Endometrial microvascular endothelial cells (primary cell): Measurements from ENCODE around the gene RPLP2. TPM values are rescaled to one million over a fixed set of nuclear protein-coding genes. Genes with fewer than 3 reads are reported as not detected.

Experiments used
- in situ Hi-C: cut with HindIII; loops from 2 replicates; pipeline ENCODE4 v1.10.0; 2017; ENCODE audit warnings: low sequenced_read_pairs, low pct_unique_long_range_greater_than_20kb; ENCODE audit errors: inconsistent ontology term
- total RNA-seq: library from RNA; depleted of rRNA; stranded (reverse); fragments of >200 nt; gene quantifications from one replicate; pipeline ENCODE4 v1.2.3, GENCODE V29; 2015; ENCODE audit errors: inconsistent ontology term

RPLP2 gene
- total RNA-seq, 1 donor from 2014 or later, result 402 TPM

DNA sequence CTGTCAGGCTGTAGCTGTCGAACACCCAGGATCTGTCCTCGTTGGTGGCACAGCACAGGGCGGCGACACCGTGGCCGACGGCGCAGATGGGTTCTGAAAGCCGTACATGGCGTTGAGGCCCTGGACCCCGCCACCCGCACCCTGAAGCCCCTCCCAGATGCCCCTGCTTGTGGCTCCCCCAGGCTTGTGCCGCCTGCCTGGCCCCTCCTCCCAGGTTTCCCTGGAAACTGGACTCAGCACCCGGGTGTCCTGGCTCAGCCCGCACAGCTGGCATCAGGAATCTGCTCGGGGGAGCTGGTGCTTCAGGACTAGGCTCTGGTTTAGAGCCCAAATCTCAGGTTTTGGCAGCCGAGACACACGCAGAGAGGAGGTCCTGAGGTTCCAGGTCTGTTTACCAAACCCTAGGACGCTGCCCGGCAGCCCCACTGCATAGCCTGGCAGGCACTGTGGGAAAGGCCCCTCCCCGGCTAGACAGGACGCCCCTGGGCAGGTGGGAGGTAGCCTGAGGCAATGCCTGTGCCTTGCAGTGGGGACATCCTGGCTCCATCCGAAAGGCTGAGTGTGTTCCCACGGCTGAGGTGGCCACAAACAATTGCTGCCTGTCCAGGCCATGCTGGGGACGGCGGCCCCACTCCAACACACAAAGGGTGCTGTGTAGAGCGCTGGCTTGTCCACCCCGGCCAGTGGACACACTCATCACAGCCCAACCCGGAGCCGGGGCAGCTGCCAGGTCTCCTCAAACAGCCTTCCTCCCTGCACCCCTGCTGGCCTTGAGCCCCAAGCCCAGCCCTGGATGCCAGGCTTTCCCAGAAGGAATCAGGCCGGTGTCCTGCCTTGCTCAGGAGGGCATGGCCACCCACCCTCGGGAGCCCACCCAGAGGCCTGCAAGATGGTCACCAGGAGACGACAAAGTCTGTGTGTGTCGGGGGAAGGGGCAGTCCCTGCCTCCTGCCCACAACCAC lies 37.1 kb upstream of the RPLP2 start:
- in situ Hi-C loops, result no loop called here

DNA sequence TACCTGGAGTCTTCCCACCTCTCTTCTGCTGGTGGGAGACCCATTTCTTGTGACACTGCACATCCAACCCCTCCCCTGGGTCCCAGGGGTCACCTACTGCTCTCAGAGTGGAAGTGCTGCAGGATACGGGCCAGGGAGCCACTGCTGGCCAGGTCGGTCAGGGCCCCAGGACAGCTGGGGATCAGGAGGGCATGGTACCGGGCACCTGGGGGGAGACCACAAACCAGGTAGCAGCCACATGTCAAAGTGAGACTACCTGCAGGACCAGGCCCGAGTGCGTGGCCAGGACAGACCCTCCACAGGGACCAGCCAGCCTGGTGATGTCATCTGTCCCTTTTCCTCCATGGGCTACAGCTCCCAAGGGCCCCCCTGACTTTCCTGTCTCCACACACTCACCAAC lies 36.3 kb upstream of the RPLP2 start:
- in situ Hi-C loops, result no loop called here

DNA sequence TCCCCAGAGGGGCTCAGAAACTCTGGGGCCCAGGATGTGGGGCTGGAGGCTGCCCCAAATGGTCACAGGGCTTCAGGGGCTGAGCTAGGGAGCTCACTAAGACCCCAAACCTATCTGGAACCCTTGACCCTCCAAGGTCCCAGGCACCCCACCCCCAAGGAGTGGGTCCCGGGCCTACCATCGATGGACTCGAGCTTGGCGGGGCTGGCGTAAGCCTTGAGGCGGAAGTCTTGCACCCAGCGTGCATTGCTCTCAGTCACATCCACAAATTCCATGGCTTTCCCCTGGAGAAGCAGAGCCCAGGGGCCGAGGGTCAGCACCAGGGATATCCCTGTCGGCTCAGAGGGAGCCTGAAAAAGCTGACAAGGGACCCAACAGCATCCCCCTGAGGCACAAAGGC lies 35.9 kb upstream of the RPLP2 start:
- in situ Hi-C loops, result no loop called here

DNA sequence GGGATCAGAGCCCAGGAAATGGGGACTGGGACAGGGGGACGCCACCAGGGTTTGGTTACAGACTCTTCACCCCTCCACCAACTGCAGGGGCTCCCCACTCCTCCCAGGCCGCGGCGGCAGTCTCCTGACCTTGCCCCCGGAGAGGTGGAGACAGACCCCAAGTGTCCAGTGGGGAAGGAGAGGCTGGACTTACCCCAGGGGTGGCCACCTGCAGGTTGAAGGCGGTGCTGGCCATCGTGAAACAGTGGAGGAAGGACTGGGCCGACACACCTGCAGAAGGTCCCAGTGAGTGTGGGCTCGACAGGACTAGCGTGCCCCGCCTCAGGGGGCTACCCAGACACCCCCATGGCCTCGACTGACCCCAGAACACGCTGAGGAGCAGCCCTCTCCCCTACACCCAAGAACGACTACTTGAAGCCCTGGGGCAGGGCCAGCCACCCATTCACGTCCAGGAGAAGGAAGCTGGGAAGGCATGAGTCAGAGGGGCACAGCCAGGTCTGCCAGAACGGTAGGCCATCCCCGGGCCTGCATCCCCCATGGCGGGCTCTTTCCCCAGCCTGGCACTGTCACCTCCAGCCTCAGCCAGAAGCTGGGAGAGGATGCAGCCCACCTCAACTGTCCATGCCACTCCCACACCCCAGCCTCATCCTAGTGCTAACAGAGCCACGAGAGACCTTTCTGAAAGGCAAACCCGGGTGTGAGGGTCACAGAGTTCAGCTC lies 34.7 kb upstream of the RPLP2 start:
- in situ Hi-C loops, result no loop called here

DNA sequence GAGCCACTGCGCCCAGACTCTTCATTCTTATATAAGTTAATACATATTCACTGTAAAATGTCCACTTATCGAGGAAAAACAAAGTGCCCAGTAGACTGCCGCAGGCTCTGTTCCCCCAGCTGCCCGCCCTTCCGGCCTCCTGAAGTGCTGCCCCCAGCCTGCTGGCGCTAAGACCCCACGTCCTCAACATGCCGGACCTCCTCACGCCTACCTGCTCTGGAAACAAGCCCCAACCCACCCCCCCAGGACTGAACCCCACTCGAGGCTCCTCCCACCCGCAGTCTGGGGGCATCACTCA lies 33.6 kb upstream of the RPLP2 start:
- in situ Hi-C loops, result no loop called here

DNA sequence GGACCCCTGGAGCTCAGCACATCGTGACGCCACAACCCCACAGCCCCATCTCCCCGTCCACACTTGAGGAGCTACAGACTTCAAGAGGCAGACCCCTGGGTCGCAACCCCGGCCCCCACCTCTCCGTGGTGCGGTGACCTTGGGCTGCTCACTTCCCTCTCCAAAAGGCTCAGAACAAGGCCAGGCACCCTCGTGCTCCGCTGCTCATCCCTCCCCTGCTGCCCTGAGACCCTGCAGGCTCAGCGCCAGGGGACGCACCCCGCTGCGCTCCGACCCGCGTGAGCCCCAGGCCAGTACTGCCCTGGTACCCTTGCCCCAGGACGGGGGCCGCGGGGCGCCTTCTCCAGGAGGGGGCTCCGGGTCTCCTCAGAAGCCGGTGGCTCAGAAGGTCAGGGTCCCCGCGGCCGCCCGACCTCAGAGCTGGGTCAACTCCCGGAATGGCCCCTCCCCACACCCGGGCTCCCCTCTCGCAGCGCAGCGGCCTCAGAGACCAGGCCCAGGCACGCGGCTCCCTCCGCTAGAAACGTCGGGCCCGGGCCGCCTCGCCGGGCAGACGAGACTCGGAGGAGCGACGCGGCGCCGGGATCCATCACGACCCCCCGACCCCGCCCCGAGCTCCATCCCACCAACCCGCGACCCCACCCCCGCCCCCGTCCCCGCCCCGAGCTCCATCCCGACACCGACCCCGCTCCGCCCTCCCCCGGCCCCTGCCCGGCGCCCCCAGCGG lies 33.0 kb upstream of the RPLP2 start:
- in situ Hi-C loops, result no loop called here

DNA sequence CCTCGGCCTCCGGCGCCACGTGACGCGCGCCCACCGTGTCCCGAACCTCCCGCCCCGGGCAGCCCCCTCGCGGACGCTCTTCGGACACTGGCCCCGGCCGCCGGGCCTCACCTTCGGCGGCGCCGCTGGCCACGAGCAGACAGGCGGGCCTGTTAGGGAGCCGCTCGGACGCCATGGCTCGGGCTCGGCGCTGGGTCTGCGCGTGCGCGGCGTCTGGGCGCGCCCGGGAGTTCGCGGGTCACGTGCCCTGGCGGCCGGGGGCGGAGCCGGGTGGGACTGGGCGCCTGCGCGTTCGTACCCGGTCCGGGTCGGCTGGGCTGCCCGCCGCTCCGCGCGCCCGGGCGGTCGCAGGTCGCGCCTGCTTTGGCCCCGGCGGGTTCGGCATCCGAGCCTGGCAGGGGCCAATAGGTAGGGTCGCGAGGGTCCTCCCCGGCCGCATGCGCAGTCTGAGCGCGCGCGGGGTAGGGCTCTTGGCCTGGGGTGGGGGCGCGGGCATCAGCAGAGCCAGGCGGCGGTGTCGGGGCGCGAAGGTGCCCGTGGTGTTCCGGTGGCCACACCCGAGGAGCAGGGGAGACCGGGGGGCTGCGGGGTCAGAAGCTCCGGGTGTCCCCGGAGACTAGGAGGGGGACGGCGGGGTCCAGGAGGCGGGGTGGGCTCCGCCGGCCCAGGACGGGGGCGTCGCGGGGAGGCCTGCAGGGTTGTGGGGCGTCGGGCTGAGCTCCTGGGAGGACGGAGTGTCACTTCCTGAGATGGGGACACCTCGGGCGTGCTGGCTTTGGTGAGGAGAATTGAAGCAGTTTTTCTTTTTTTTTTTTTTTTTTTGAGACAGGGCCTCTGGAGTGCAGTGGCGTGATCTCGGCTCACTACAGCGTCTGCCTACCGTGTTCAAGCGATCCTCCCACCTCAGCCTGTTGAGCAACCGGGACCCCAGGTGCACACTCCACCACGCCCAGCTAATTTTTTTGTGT lies 32.2 kb upstream of the RPLP2 start, which contains the start of gene GATD1:
TSS of gene GATD1 (minus strand) at position 200 of the 968 bp plus-strand sequence. CDS start at position 175, 25 bp downstream.
- in situ Hi-C loops, result no loop called here

DNA sequence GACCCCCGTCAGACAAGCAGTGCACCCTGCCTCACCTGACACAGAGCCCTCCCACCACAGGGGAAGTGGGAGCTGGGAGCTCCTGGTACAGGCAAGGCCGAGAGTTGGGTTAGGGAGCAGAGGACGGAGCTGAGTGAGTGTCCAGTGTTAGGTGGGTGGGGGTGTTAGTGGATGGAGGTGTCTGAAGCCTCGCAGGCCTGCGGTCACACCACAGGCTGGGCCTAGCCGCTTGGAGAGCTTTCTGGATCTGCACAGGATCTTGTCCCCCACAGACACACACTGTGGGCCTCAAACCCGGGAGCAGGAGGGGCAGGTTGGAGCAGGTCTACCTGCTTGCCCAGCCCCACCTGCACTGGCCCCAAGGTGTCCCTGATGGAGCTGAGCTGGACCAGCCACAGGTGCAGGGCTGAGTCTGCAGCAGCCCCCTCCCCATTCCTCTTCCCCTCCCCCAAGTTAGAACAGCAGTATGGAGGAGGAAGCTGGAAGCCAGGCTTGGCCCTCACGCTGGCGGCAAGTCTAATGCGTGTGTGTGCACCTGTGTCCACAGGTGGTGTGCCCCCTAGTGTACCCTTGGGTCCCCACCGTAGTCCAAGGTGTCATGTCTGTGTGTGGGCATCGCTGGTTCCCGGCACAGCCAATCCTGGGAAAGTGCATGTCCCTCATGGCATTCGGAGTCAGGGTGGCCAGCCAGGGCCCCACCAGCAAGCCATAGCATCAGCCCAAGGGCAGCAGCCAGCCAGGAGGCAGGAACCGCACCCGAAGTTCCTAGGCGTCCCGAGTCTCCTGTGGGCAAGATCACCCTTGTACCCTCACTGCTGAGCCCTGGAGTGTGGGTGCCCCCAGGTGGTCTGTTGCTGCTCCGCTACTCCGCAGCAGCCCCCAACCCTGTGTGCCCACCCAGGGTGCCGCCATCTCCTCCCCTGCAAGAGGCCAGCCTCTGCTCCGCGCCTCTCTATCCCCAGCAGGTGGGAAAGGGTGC lies 30.5 kb upstream of the RPLP2 start:
- in situ Hi-C loops, result no loop called here

DNA sequence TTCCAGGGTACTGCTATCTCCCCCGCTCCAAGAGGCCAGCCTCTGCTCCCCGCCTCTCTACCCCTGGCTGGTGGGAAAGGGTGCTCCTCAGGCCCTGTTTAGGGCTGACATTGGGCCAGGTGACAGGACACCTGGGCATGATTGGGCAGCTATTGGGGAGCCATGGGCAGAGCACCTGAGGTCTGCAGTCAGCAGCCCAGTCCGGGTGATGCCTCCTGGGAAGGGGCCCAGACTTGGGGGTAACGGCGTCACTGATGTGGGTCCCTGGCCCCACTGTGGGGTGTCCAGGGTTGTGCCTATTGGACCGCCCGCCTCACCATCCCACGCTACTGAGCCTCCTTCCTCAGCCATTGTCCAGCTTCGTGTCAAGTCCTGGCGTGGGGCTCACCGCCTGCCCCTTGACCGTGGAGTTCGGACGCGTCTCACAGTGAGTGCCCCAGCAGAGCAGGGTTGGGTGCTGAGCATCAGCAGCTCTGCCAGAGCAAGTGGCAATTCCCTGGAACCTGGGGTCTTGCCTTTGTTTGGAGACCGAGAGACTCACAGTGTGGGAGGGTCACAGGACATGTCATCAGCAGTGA lies 29.7 kb upstream of the RPLP2 start:
- in situ Hi-C loops, result no loop called here

DNA sequence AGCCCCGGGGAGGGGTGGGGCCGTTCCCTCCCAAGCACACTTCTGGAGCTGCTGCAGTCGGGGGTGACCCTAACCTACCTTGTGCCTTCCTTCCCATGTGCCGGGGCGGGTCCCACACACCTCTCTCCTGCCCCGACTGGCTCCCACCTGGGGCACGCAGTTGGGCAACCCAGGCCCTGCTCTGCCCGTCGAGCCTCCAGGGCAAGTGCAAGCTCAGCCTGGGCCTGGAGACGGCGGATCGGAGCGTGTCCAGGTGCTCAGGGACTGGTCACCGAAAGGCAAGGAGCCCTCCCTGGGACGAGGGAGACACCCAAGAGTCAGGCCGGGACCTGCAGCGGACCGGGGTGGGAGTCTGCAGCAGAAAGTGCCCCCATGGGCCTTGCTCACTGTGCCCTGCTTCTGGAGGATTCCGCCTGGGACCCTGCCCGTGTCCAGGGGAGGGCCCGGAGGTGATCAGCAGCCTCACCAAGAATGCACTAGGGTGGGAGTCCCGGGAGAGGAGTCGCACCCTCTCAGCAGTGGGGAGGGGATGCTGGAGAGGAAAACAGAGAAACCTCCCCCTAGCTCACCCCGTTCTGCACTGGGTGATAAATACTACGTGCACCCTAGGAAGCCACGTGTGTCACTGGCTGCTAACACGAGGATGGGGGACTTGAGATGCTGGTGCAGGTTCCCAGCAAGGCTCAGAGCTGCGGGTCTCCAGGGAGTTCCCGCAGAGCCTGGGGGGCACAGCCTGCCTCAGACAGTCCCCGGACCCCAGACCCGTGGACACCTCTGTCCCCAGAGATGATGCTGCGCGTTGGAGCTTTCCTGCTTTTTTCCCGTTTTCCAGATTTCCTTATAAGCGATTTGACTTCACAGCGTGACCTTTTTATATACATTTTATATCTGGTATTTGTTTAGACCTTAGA lies 27.2 kb upstream of the RPLP2 start:
- in situ Hi-C loops, result no loop called here

DNA sequence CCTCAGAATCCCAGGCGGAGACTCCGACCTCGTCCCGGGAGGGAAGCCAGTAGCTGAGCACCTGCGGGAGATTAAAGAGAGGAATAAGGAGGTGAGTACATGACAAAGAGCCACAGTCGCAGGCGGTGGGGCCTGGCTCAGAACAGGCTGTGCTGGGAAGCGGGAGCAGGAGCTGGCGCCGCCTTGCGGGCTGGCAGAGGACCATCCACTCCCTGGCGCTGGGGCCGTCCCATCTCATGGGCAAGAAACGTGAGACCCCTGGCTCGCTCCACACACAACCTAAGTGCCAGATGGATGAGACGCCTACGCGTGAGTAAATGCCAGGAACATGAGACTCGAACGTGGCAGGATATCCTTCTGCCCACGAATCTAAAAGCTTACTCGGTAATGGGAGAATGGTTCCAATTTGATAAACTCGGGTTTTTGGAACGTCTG lies 26.2 kb upstream of the RPLP2 start:
- in situ Hi-C loops, result no loop called here

DNA sequence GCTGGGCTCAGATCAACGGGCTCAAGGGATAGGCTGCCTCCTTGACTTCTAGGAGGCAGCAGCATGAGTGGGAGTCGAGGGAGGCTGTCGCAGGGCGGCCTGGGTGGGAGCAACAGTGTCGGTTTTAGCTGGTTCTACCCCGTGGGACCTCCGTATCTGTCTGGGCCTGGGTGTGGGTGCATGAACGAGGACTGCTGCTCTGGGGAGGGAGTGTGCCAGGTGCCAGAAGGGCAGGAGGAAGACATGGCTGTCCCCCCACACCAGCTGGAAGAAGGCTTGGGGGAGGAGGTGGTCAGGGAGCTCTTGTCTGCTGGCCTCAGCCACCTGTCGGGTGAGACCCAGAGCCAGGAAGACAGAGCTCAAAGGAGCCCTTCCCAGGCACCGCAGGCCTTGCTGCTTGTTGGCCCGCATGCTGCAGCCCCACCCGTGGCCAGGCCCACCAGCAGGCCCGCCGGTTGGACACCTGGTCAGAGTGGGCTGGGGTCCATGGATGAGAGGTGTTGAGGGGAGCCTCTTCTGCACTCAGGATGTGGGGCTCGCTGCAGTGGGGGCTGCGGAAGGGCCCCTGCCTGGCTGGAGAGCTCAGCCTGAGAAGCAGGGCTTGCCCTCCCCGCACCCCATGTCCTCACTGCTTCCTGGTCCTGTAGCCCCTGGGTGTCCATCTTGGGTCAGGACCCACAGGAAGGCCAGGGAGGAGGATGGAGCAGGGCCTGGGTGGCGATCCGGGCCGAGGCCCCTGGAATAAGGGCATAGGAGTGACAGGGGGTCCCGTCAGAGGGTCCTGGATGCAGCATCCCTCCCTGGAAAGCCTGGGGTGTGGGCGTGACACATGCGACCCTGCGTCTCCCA lies 23.3 kb upstream of the RPLP2 start:
- in situ Hi-C loops, result no loop called here

DNA sequence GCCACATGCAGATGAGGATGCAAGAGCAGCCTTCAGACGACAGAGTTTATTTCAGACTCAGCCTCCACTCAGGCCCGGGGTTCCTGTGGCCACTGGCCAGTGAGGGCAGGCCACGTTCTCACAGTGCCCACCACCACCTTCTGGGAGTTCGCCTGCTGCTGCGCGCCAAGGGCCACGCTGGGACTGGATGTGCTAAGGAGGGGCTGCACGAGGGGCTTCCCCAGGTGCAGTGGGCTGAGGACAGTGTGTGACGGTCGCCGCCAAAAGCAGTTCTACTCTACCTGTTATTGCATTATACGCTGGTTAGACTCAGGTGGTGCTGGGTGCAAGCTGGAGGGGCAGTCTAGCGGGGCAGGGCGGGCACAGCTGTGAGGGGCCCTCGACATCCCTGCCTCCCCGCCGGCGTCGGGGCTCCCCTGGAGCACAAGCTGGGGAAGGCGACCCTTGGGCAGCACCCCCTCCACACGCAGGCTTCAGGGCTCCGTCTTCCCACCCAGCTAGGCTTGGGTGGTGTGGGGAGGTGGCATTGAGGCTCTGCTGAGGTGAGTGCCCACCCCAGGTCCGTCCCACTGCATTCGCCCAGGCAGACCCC lies 22.6 kb upstream of the RPLP2 start:
- in situ Hi-C loops, result no loop called here

DNA sequence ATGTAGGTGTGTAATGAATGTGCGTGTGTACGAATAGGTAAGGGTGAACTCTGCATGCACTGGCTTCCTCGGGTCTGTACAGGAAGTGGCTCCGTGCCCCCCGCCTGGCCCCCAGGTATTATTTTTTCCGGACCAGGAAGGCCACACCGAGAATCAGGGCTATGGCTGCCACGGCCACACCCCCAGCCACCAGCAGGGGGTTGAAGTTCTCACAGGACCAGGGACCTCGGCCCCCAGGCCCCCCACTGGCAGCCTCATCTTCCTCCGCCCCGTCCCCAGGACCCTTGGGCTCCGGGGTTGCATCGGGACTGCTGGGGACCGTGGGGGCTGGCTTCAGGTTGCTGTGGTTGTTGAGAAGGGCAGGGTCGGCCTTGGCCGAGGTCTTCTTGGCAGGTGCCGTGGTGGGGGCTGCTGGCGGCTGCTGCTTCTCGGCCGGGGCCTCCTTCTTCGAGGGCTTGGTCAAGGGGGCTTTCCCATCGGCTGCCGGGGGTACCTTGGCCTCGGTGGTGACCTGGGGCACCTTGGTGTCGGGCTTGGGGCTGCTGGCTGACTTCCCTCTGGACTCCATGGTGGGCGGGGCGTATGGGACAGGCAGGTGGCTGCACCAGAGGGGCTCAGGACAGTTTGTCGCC lies 21.6 kb upstream of the RPLP2 start:
- in situ Hi-C loops, result no loop called here
